Memory B cell (primary cell): ENCODE measurements around the gene DYDC2.

Source experiments
- ATAC-seq: fragments of 150-1000 bp; cut with Tn5 transposase; 2 replicates; pipeline ENCODE4 v1.10.0; 2021; ENCODE audit warnings: low read depth, mild to moderate bottlenecking, moderate library complexity
- DNase-seq, 2 donors: peaks; one replicate each; pipeline ENCODE4 v3.0.0; 2022; ENCODE audit warnings: low spot score in 2 of 2
- H3K27ac Mint-ChIP-seq: one replicate; pipeline ENCODE4 v1.8.0; 2022; ENCODE audit warnings: mild to moderate bottlenecking, moderate library complexity, mixed read lengths
- H3K27me3 Mint-ChIP-seq: one replicate; pipeline ENCODE4 v1.8.0; 2022; ENCODE audit warnings: mixed read lengths
- H3K36me3 Mint-ChIP-seq: one replicate; pipeline ENCODE4 v1.8.0; 2022; ENCODE audit warnings: mild to moderate bottlenecking, mixed read lengths
- H3K4me1 Mint-ChIP-seq: one replicate; pipeline ENCODE4 v1.8.0; 2022; ENCODE audit warnings: mixed read lengths
- H3K4me3 Mint-ChIP-seq: one replicate; pipeline ENCODE4 v1.8.0; 2022; ENCODE audit warnings: mild to moderate bottlenecking, moderate library complexity, mixed read lengths
- H3K9me3 Mint-ChIP-seq: one replicate; pipeline ENCODE4 v1.8.0; 2022; ENCODE audit warnings: mixed read lengths

The DYDC2 gene

DNA sequence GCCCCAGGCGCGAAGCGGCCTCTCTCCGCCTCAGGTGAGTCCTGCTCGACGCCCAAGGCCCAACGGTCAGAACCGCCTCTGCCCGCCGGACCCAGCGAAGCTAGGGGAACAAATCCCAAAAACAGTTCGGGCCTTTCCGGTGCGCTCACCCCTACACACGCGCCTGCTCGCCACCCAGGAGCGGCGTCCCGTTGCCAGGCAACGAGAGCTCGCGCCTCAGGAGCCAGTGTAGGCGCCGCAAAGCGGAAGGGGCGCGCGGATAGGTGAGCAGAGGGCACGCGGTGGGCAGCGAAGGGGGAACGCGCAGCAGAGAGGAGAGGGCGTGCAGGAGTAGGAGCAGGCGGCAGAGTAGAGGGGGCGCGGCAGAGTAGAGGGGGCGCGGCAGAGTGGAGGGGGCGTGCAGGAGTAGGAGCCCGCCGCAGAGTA is at the start of gene DYDC2, which contains the start of gene DYDC1:
Gene DYDC2 (plus strand): TSS at position 219 of the 426 bp plus-strand sequence. CDS start 5,663 bp downstream, outside the sequence.
Gene DYDC1 (minus strand): TSS at position 193 of the 426 bp plus-strand sequence. CDS start 4,154 bp downstream, outside the sequence.
- no peak within 1 kb of the TSS for H3K27ac Mint-ChIP-seq
- ATAC-seq = peak; percentile 74
- H3K36me3 Mint-ChIP-seq = no peaks in the 10 kb centered on the region
- H3K4me1 Mint-ChIP-seq = peaks cover 7% of the 10 kb centered on the region
- H3K27me3 Mint-ChIP-seq = peaks cover 22% of the 10 kb centered on the region
- DNase-seq = peak; percentile 5 to 19
- H3K4me3 Mint-ChIP-seq = peak within 1 kb of the TSS; percentile 82
- no peaks in the 10 kb centered on the region for H3K9me3 Mint-ChIP-seq

DNA sequence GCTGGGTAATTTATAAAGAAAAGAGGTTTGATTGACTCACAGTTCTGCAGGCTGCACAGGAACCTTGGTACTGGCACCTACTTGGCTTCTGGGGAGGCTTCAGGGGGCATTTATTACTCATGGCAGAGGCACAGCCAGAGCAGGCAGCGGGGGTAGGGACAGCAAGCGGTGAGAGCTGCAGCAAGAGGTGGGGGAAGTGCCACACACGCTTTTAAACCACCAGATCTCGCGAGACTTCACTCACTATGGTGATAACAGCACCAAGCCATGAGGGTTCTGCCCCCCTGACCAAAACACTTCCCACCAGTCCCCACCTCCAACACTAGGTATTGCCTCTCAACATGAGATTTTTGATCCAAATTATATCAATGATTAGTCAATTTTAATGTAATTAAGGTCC is 43.1 kb upstream of the DYDC2 start:
- Mint-ChIP-seq H3K36me3 (no peaks in the 10 kb centered on the region), H3K9me3 (no peaks in the 10 kb centered on the region), H3K4me3 (no peak overlapping the region), H3K4me1 (peaks cover 2% of the 10 kb centered on the region), H3K27ac (no peak overlapping the region), H3K27me3 (no peaks in the 10 kb centered on the region)
- no peak for DNase-seq
- ATAC-seq = no peak

GRCh38 chr10:80315391-80315790 is 41.2 kb upstream of the DYDC2 start:
- Mint-ChIP-seq H3K27me3 (peaks cover 3% of the 10 kb centered on the region), H3K4me1 (peaks cover 2% of the 10 kb centered on the region), H3K4me3 (no peak overlapping the region), H3K27ac (no peak overlapping the region), H3K36me3 (no peaks in the 10 kb centered on the region), H3K9me3 (no peaks in the 10 kb centered on the region)
- ATAC-seq = no peak
- DNase-seq = no peak

- peaks cover 3% of the 10 kb centered on the region for H3K27me3 Mint-ChIP-seq
- ATAC-seq = no peak
Measured at GRCh38 chr10:80318742-80319141, 37.8 kb upstream of the DYDC2 start.

DNA sequence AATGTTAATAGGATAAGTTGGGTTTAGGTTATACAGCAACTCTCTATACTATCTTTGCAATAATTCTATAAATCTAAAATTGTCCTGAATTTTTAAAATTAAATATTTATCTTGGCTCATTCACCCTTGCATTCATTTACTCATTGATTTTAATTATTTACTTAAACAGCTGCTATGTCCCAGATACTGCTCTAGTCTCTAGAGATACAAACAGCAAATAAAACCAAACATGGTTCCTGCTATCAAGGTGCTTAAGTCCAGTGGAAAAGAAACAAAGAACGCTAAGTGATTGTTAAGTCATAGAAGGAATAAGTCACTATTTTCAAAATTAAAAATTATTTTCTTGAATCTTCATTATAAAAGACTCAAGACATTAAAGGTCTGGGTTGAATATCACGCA is 37.3 kb upstream of the DYDC2 start:
- Mint-ChIP-seq H3K4me3 (no peak overlapping the region), H3K36me3 (no peaks in the 10 kb centered on the region), H3K27me3 (peaks cover 3% of the 10 kb centered on the region), H3K9me3 (no peaks in the 10 kb centered on the region), H3K4me1 (no peaks in the 10 kb centered on the region), H3K27ac (no peak overlapping the region)
- ATAC-seq (no peak), DNase-seq (no peak)

More at GRCh38 chr10:80318742-80319141, 37.8 kb upstream of the DYDC2 start:
- DNase-seq = no peak
- no peaks in the 10 kb centered on the region for H3K36me3 Mint-ChIP-seq
- no peaks in the 10 kb centered on the region for H3K4me1 Mint-ChIP-seq
- H3K27ac Mint-ChIP-seq = no peak overlapping the region
- H3K4me3 Mint-ChIP-seq = no peak overlapping the region
- no peaks in the 10 kb centered on the region for H3K9me3 Mint-ChIP-seq

- H3K27me3 Mint-ChIP-seq = peaks cover 3% of the 10 kb centered on the region
- H3K27ac Mint-ChIP-seq = no peak overlapping the region
- ATAC-seq = no peak
- no peaks in the 10 kb centered on the region for H3K36me3 Mint-ChIP-seq
- H3K9me3 Mint-ChIP-seq = no peaks in the 10 kb centered on the region
- H3K4me3 Mint-ChIP-seq = no peak overlapping the region
- no peaks in the 10 kb centered on the region for H3K4me1 Mint-ChIP-seq
- DNase-seq = no peak
Measured at GRCh38 chr10:80319725-80320290, 36.8 kb upstream of the DYDC2 start.

- Mint-ChIP-seq H3K27me3 (peaks cover 3% of the 10 kb centered on the region), H3K4me3 (no peak overlapping the region), H3K36me3 (no peaks in the 10 kb centered on the region), H3K27ac (no peak overlapping the region), H3K4me1 (no peaks in the 10 kb centered on the region), H3K9me3 (no peaks in the 10 kb centered on the region)
- ATAC-seq (no peak), DNase-seq (no peak)
Measured at GRCh38 chr10:80320377-80320776, 36.2 kb upstream of the DYDC2 start.

GRCh38 chr10:80321183-80321582 is 35.4 kb upstream of the DYDC2 start:
- DNase-seq = no peak
- Mint-ChIP-seq H3K27ac (no peak overlapping the region), H3K4me3 (no peak overlapping the region), H3K27me3 (peaks cover 3% of the 10 kb centered on the region), H3K36me3 (no peaks in the 10 kb centered on the region), H3K4me1 (no peaks in the 10 kb centered on the region), H3K9me3 (no peaks in the 10 kb centered on the region)
- ATAC-seq = no peak

- no peaks in the 10 kb centered on the region for H3K9me3 Mint-ChIP-seq
- H3K27me3 Mint-ChIP-seq = peaks cover 3% of the 10 kb centered on the region
- H3K4me3 Mint-ChIP-seq = no peak overlapping the region
- DNase-seq = no peak
- no peak overlapping the region for H3K27ac Mint-ChIP-seq
- H3K36me3 Mint-ChIP-seq = no peaks in the 10 kb centered on the region
- no peak for ATAC-seq
- H3K4me1 Mint-ChIP-seq = no peaks in the 10 kb centered on the region
Measured at GRCh38 chr10:80322158-80322557, 34.4 kb upstream of the DYDC2 start.

DNA sequence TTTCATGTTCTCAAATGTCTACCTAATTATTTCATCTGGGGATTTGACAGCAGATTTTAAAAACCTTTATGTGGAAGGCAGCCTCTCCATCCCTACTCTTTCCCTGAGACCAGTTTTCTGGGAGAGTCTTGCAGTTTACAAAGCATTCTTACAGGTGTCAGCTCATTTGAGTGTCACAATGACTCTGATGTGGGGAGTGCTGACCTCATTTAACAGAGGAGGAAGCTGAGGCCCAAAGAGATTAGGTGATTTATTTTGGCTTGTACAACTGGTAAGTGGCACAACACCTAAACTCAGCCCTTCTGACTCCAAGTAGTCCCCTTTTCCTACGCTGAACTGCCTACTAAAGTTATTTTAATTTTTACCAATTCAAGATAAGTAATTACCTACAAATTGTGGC is 33.9 kb upstream of the DYDC2 start:
- no peak overlapping the region for H3K4me3 Mint-ChIP-seq

GRCh38 chr10:80323311-80323710 is 33.3 kb upstream of the DYDC2 start:
- ATAC-seq (no peak), DNase-seq (no peak)
- no peaks in the 10 kb centered on the region for H3K9me3 Mint-ChIP-seq
- H3K36me3 Mint-ChIP-seq = no peaks in the 10 kb centered on the region
- H3K27me3 Mint-ChIP-seq = peaks cover 3% of the 10 kb centered on the region
- no peaks in the 10 kb centered on the region for H3K4me1 Mint-ChIP-seq
- no peak overlapping the region for H3K4me3 Mint-ChIP-seq
- H3K27ac Mint-ChIP-seq = no peak overlapping the region

More for the DNA sequence above, 33.9 kb upstream of the DYDC2 start:
- peaks cover 3% of the 10 kb centered on the region for H3K27me3 Mint-ChIP-seq
- no peaks in the 10 kb centered on the region for H3K4me1 Mint-ChIP-seq
- no peak for ATAC-seq
- no peaks in the 10 kb centered on the region for H3K36me3 Mint-ChIP-seq
- H3K27ac Mint-ChIP-seq = no peak overlapping the region
- H3K9me3 Mint-ChIP-seq = no peaks in the 10 kb centered on the region
- DNase-seq = no peak

DNA sequence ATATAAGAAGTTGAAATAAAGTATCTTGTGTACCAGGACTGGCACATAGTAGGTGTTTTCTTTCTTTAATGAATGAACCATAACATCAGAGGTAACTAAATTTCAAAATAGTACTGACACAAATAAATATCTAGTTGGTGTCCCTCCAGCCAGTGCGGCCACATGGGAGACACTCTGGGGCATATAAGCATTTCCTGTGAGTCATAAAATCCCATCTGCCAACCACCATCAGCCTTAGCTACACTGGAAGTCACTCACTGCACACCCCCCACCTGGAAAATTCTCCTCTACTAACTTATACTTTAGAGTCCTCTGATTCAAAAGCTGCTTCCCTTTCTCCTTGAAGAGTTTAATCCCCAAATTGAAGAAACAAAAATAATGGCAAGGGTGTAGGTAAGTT is 32.5 kb upstream of the DYDC2 start:
- no peak overlapping the region for H3K4me3 Mint-ChIP-seq
- H3K27me3 Mint-ChIP-seq = peaks cover 3% of the 10 kb centered on the region
- no peak overlapping the region for H3K27ac Mint-ChIP-seq
- no peaks in the 10 kb centered on the region for H3K4me1 Mint-ChIP-seq
- ATAC-seq (no peak), DNase-seq (no peak)
- H3K9me3 Mint-ChIP-seq = no peaks in the 10 kb centered on the region
- no peaks in the 10 kb centered on the region for H3K36me3 Mint-ChIP-seq

DNA sequence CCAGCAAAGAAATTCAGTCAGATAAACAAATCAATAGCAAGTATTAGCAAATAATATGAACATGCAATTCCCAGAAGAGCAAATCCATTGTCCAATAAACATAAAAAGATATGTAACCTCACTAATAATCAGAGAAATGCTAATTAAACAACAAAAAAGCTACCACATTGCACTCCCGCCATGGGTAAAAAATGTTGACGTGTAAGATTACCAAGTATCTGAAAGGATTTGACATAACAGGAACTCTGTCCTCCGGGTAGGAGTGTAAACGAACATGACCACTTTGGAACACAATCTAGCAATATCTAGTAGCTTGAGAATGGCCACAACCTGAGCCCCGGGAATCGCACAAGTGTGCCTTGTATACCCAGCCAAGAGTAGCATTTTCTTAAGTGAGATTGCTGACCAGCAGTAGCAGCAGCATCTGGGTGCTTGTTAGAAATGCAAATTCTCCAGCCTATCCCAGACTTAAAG is 31.7 kb upstream of the DYDC2 start:
- H3K4me1 Mint-ChIP-seq = no peaks in the 10 kb centered on the region
- no peak overlapping the region for H3K4me3 Mint-ChIP-seq
- no peak for DNase-seq
- ATAC-seq = no peak
- H3K9me3 Mint-ChIP-seq = no peaks in the 10 kb centered on the region
- H3K27ac Mint-ChIP-seq = no peak overlapping the region
- H3K27me3 Mint-ChIP-seq = peaks cover 3% of the 10 kb centered on the region
- no peaks in the 10 kb centered on the region for H3K36me3 Mint-ChIP-seq

GRCh38 chr10:80333983-80334382 is 22.6 kb upstream of the DYDC2 start:
- ATAC-seq = no peak
- Mint-ChIP-seq H3K27ac (no peak overlapping the region), H3K27me3 (peaks cover 1% of the 10 kb centered on the region), H3K4me1 (no peaks in the 10 kb centered on the region), H3K9me3 (no peaks in the 10 kb centered on the region), H3K4me3 (no peak overlapping the region), H3K36me3 (no peaks in the 10 kb centered on the region)
- no peak for DNase-seq

GRCh38 chr10:80344276-80344675 is 12.3 kb upstream of the DYDC2 start:
- Mint-ChIP-seq H3K9me3 (peaks cover 2% of the 10 kb centered on the region), H3K27ac (no peak overlapping the region), H3K4me3 (no peak overlapping the region), H3K4me1 (no peaks in the 10 kb centered on the region), H3K27me3 (peaks cover 4% of the 10 kb centered on the region), H3K36me3 (no peaks in the 10 kb centered on the region)
- DNase-seq (no peak), ATAC-seq (no peak)
